Choroid plexus epithelial cell (primary cell): ENCODE data around the gene UBE2C.

Experiments used
- DNase-seq: peaks from one replicate; pipeline ENCODE4 v3.0.0-alpha.2; 2010; ENCODE audit warnings: low read depth
- H3K4me3 ChIP-seq: 2 replicates; pipeline ENCODE4 v1.5.1; 2011; ENCODE audit warnings: low read depth, mild to moderate bottlenecking, control low read depth, low read length, moderate library complexity
- TF ChIP-seq, protein P1 (sequence below): conservative IDR thresholded peaks from 2 replicates; pipeline ENCODE4 v1.5.1; 2011; ENCODE audit warnings: low read depth, mild to moderate bottlenecking, control low read depth, inconsistent platforms, low read length, moderate library complexity

The UBE2C gene

DNA sequence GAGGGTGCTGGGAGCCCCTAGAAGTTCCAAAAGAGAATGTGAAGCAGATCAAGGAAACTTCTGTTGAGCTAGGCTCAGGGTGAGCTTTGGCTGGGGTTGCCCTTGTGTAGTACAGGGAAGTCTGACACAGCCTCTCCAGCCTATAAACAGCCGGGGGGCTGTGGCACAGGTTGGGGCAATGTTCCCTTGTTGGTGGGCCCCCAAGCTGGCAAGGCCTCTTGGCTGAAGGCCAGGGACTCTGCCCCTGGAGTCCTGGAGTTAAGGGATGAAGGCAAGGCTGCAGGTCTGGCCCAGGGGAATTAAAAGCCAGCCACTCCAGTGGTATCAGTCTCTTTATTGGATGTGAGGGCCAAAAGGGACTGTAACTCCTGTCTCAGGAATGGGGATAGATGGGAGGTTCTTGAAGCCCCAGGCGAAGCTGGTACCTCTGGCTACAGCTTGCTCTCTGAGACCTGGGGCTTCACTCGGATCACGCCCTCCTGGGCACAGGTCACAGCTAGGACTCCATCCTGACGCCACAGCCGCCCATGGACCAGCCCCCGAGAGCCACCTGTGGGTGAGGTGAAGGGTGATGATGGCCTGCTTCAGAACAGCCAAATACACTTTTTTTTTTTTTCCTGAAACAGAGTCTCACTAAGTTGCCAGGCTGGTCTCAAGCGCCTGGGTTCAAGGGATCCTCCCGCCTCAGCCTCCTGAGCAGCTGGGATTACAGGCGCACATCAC lies 29.1 kb downstream of the UBE2C start:
- no peak overlapping the region for H3K4me3 ChIP-seq
- TF ChIP-seq, protein P1, sequence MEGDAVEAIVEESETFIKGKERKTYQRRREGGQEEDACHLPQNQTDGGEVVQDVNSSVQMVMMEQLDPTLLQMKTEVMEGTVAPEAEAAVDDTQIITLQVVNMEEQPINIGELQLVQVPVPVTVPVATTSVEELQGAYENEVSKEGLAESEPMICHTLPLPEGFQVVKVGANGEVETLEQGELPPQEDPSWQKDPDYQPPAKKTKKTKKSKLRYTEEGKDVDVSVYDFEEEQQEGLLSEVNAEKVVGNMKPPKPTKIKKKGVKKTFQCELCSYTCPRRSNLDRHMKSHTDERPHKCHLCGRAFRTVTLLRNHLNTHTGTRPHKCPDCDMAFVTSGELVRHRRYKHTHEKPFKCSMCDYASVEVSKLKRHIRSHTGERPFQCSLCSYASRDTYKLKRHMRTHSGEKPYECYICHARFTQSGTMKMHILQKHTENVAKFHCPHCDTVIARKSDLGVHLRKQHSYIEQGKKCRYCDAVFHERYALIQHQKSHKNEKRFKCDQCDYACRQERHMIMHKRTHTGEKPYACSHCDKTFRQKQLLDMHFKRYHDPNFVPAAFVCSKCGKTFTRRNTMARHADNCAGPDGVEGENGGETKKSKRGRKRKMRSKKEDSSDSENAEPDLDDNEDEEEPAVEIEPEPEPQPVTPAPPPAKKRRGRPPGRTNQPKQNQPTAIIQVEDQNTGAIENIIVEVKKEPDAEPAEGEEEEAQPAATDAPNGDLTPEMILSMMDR: no peak
- no peak for DNase-seq

DNA sequence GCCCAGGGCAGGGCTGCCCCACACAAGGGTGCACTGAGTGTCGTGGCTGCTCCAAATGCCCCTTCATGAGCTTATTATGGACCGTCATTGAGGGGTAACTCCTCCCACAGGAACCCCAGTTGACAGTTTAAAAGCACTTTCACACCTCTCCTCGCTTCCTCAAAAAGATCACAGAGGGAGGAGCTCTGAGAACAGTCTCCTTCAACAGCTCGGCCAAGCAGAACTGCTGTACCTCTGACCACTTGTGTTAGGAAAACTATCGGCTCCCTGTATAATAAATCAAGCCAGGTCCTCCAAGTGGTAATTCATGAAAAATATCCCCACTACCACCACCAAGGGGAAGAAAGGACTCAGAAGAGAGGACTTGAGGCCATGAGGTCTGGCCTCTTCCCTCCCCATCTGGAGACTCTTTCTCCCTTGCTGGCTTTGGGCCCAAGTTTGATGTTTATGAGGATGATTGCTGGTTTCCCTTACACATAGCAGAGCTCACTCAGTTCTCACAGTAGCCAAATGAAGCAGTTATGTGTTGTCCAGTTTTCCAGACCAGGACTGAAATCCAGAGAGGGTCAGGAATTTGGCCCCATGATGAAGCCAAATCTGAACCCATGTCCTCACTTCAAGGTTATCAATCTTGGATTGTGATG lies 29.8 kb downstream of the UBE2C start:
- TF ChIP-seq, protein P1: no peak
- DNase-seq: peak; percentile 62
- H3K4me3 ChIP-seq: no peak overlapping the region

DNA sequence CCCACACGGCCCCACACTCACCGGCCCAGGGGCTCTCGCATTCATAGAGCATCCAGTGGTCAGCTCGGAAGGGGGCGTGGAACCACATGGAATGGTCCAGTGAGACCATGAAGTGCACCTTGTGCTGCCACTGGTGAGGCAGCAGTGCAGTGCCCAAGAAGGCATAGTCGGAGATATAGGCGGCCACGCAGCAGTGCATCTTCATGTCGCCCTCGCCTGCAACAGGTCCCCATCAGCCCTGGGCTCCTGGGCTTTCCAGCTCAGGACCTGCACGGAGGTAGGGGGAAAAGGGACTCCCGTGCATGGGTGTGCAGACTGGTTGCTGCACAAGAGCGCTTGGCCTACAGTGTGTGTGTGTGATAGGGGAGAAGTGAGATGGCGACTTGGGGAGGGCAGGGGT lies 31.1 kb downstream of the UBE2C start:
- TF ChIP-seq, protein P1: no peak
- no peak overlapping the region for H3K4me3 ChIP-seq
- DNase-seq: no peak

DNA sequence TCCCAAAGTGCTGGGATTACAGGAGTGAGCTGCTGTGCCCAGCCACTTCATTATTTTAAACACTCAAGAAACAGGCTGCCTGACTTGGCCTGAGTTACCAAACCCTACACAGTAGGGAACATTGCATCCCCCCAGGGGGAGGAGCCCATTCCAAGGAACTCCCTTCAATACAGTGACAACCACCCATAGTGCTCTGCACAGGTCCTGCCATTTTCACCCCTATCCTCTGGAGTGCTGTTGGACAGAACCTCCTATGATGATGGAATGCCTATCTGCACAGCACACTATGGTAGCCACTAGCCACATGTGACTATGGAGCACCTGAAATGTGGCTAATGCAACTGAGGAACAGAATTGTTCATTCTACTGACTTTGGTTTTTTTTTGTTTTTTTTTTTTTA lies 33.0 kb downstream of the UBE2C start:
- DNase-seq: no peak
- TF ChIP-seq, protein P1: no peak
- H3K4me3 ChIP-seq: no peak overlapping the region

- no peak overlapping the region for H3K4me3 ChIP-seq
- TF ChIP-seq, protein P1: no peak
- no peak for DNase-seq
These were observed 36.0 kb downstream of the UBE2C start for GRCh38 chr20:45848421-45848820.

- H3K4me3 ChIP-seq: no peak overlapping the region
- TF ChIP-seq, protein P1: no peak
- DNase-seq: no peak
These were observed 36.6 kb downstream of the UBE2C start for GRCh38 chr20:45848969-45849582.

- H3K4me3 ChIP-seq: no peak overlapping the region
- TF ChIP-seq, protein P1: no peak
- DNase-seq: no peak
These were observed 37.8 kb downstream of the UBE2C start for GRCh38 chr20:45850238-45850637.
